Measurements from ENCODE around the gene SLC25A29.
A peak's percentile ranks its signal among the peaks of the same experiment; 100 is the strongest.

Gene SLC25A29

DNA sequence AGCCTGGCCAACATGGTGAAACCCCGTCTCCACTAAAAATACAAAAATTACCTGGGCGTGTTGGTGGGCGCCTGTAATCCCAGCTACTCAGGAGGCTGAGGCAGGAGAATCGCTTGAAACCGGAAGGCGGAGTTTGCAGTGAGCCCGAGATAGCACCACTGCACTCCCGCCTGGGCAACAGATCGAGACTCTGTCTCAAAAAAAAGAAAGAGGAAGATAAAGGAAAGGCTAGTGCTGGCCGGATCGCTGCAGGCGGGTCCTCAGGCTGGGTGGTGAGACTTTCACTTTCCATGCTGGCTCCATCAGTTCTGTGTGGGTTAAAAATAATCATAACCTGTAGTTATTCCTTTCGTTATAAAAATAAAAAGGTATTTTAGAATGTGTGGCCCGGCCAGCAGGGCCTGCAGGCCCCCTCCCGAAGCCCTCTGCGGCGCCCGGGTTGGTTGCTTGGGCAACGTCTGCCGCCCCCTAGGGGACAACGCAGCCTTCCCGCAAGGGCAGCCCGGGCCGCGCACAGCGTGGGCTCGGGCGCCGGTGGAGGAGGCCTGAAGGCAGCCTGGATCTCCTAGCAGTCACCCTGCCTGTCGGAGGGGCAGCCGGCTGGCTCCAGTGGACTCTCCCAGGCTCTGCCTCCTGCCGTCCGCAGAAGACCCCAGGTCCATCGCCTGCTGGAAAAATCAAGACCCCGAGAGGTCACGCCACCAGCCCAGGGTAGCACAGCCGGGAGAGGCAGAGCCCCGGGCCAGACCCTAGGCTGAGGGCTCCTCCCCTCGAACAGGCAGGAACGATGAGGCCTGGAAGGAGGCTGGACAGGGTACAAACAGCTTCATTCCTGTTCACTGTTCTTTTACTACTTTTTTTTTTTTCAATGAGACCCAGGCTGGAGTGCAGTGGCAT is 11.9 kb upstream of the SLC25A29 start:
- H3K4me1 ChIP-seq (ENCODE audit: control insufficient read depth, low read length) = peaks cover 7% of the 10 kb centered on the region
- no peaks in the 10 kb centered on the region for H3F3A ChIP-seq (ENCODE audit: control insufficient read depth, insufficient read depth)
- no peaks in the 10 kb centered on the region for H3K27me3 ChIP-seq (ENCODE audit: control insufficient read depth, low read length)
- TF ChIP-seq EZH2phosphoT487 (IDR thresholded peaks at IDR 0.05; ENCODE audit: borderline replicate concordance, low read length) = no peak
- TF ChIP-seq, protein P1, sequence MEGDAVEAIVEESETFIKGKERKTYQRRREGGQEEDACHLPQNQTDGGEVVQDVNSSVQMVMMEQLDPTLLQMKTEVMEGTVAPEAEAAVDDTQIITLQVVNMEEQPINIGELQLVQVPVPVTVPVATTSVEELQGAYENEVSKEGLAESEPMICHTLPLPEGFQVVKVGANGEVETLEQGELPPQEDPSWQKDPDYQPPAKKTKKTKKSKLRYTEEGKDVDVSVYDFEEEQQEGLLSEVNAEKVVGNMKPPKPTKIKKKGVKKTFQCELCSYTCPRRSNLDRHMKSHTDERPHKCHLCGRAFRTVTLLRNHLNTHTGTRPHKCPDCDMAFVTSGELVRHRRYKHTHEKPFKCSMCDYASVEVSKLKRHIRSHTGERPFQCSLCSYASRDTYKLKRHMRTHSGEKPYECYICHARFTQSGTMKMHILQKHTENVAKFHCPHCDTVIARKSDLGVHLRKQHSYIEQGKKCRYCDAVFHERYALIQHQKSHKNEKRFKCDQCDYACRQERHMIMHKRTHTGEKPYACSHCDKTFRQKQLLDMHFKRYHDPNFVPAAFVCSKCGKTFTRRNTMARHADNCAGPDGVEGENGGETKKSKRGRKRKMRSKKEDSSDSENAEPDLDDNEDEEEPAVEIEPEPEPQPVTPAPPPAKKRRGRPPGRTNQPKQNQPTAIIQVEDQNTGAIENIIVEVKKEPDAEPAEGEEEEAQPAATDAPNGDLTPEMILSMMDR (IDR thresholded peaks at IDR 0.05; ENCODE audit: low read depth, low read length, poor library complexity, severe bottlenecking) = peak; percentile 82
- no peaks in the 10 kb centered on the region for H3K36me3 ChIP-seq (ENCODE audit: control insufficient read depth, low read length)
- peak overlapping the region; percentile 30; the same call in 1 of the 2 replicates for H3K4me3 ChIP-seq (ENCODE audit: low read length)
- no peaks in the 10 kb centered on the region for H4K20me1 ChIP-seq (ENCODE audit: control insufficient read depth, insufficient read depth, low read depth, low read length)
- H3K9me3 ChIP-seq (ENCODE audit: control insufficient read depth, insufficient read depth, low read length) = no peaks in the 10 kb centered on the region
- no peaks in the 10 kb centered on the region for H3K79me2 ChIP-seq (ENCODE audit: control insufficient read depth, low read length)
- no peaks in the 10 kb centered on the region for H3K9me2 ChIP-seq (replicated peaks; ENCODE audit: control insufficient read depth, low read length)
- H3K4me2 ChIP-seq (ENCODE audit: low read length) = peak overlapping the region; percentile 49
- no peak overlapping the region for H3K27ac ChIP-seq (ENCODE audit: low read depth, low read length)

DNA sequence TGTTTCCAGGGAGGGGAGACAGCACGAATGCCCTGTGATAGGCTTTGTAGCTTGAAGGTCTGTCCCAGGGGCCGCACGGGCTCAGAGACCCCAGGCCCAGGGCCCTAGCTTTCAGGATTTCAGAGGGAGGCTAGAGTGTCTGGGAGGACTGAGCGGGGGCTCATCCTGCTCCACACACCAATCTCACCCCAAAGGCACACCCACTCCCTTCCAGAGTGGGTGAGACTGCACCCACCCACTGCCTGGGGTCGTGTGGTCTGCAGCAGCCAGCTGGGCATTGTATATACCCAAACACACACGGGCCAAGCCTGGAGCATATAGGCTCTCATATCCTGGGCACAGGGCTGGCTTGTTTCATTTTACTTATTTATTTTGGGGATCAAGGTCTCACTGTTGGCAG is 11.1 kb upstream of the SLC25A29 start:
- Histone ChIP-seq H3K4me1 (ENCODE audit: control insufficient read depth, low read length) (peaks cover 15% of the 10 kb centered on the region), H3K9me3 (ENCODE audit: control insufficient read depth, insufficient read depth, low read length) (no peaks in the 10 kb centered on the region), H3K27me3 (ENCODE audit: control insufficient read depth, low read length) (no peaks in the 10 kb centered on the region), H3K79me2 (ENCODE audit: control insufficient read depth, low read length) (no peaks in the 10 kb centered on the region), H4K20me1 (ENCODE audit: control insufficient read depth, insufficient read depth, low read depth, low read length) (no peaks in the 10 kb centered on the region), H3K9me2 (replicated peaks; ENCODE audit: control insufficient read depth, low read length) (no peaks in the 10 kb centered on the region), H3K36me3 (ENCODE audit: control insufficient read depth, low read length) (no peaks in the 10 kb centered on the region), H3K4me2 (ENCODE audit: low read length) (no peak overlapping the region), H3K27ac (ENCODE audit: low read depth, low read length) (no peak overlapping the region), H3K4me3 (ENCODE audit: low read length) (no peak overlapping the region), H3F3A (ENCODE audit: control insufficient read depth, insufficient read depth) (no peaks in the 10 kb centered on the region)
- TF ChIP-seq EZH2phosphoT487 (IDR thresholded peaks at IDR 0.05; ENCODE audit: borderline replicate concordance, low read length) = no peak
- TF ChIP-seq, protein P1 (IDR thresholded peaks at IDR 0.05; ENCODE audit: low read depth, low read length, poor library complexity, severe bottlenecking) = no peak

DNA sequence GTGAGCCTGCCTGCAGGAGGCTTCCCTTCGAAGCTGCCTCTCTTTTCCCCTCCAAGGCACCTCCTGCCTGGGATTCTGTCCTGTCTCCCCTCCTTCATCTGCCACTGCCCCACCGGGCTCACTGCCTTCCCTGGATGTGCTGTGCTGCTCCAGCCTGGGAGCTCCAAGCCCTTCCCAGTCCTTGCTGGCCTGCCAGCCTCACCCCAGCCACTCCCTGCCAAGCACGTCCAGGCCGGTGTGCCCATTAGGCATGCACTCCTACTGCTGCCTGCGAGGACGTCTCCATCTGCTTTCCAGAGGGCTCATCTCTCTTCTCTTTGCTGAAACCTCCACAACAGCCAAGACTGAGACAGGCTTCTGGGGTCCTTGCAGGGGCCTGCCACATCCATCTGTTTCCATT is 8.5 kb upstream of the SLC25A29 start:
- Histone ChIP-seq H3K27ac (ENCODE audit: low read depth, low read length) (no peak overlapping the region), H3K36me3 (ENCODE audit: control insufficient read depth, low read length) (no peaks in the 10 kb centered on the region), H3K27me3 (ENCODE audit: control insufficient read depth, low read length) (no peaks in the 10 kb centered on the region), H3K79me2 (ENCODE audit: control insufficient read depth, low read length) (no peaks in the 10 kb centered on the region), H3K4me2 (ENCODE audit: low read length) (no peak overlapping the region), H3K4me3 (ENCODE audit: low read length) (no peak overlapping the region), H3K4me1 (ENCODE audit: control insufficient read depth, low read length) (peaks cover 20% of the 10 kb centered on the region), H3F3A (ENCODE audit: control insufficient read depth, insufficient read depth) (no peaks in the 10 kb centered on the region), H3K9me2 (replicated peaks; ENCODE audit: control insufficient read depth, low read length) (no peaks in the 10 kb centered on the region), H3K9me3 (ENCODE audit: control insufficient read depth, insufficient read depth, low read length) (no peaks in the 10 kb centered on the region), H4K20me1 (ENCODE audit: control insufficient read depth, insufficient read depth, low read depth, low read length) (no peaks in the 10 kb centered on the region)
- TF ChIP-seq, protein P1 (IDR thresholded peaks at IDR 0.05; ENCODE audit: low read depth, low read length, poor library complexity, severe bottlenecking) = no peak
- no peak for TF ChIP-seq EZH2phosphoT487 (IDR thresholded peaks at IDR 0.05; ENCODE audit: borderline replicate concordance, low read length)
